A673 (cell line): ENCODE results near the gene UBLCP1.

Experiments
- CTCF ChIP-seq: fragments of 300-800, 200-600 bp; sonication (generic); conservative IDR thresholded peaks from 2 replicates; pipeline ENCODE4 v1.5.1; 2017; ENCODE audit warnings: low read depth, mild to moderate bottlenecking, antibody characterized with exemption, low read length, moderate library complexity, mixed read lengths
- EZH2 ChIP-seq: fragments of 200-600 bp; sonication (generic); IDR thresholded peaks from 2 replicates; pipeline ENCODE4 v1.6.1; 2017; ENCODE audit warnings: borderline replicate concordance, low read depth, mild to moderate bottlenecking, mixed read lengths, antibody characterized with exemption, low read length; ENCODE audit not compliant: poor library complexity, severe bottlenecking

- TF ChIP-seq CTCF (no peak), EZH2 (no peak)
These were observed 10.9 kb upstream of the UBLCP1 start for GRCh38 chr5:159252195-159252594.
